Right forelimb (tissue), 1 donor: ENCODE measurements around the gene NHEJ1.

Experiments used
- DNase-seq: peaks from one replicate; pipeline ENCODE4 v3.0.0-alpha.2; 2018

NHEJ1 gene

DNA sequence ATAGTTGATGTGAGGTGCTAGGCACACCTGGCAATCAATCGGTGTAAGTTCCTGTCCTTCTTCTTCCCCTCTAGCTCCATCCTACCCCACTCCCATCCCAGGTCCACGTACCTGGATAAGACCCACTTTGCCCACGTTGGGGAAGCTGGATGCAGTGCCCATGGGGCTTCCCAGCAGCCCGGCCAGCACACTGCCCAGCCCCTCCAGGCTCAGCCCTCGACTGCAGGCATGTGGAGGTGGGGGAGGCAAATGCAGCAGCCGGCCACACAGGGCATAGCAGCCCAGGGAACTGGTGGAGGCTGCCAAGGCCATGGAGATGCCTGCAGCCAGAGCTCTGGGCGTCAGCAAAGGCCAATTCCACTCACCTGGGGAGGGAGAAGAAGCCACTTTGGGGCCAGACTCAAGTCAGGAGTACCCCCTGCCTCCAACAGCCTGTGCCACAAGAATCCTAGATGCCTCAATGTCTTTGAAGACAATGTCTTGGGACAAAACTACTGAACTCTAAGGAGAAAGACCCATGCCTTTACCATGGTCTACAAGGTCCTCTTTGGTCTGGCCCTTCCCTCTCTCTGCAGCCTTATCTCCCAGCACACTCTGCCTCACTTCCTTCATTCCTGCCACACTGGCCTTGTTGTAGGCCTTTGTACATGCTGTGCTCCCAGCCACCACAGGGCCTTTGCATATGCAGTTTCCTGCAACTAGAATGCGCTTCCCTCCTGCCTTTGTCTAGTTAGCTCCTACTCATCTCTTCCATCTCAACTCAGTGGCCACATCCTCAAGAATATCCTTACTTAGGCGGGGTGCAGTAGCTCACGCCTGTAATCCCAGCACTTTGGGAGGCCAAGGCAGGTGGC, 4.7 kb upstream of the NHEJ1 start:
- DNase-seq, result no peak

- DNase-seq, result no peak
Observed at GRCh38 chr2:219163156-219163555, 2.5 kb upstream of the NHEJ1 start.

- no peak for DNase-seq
Observed at GRCh38 chr2:219161097-219161496, 482 bp upstream of the NHEJ1 start.

- DNase-seq, result no peak
Observed at GRCh38 chr2:219159771-219160185, 837 bp downstream of the NHEJ1 start.

- no peak for DNase-seq
Observed at GRCh38 chr2:219158586-219158985, 2.0 kb downstream of the NHEJ1 start.

DNA sequence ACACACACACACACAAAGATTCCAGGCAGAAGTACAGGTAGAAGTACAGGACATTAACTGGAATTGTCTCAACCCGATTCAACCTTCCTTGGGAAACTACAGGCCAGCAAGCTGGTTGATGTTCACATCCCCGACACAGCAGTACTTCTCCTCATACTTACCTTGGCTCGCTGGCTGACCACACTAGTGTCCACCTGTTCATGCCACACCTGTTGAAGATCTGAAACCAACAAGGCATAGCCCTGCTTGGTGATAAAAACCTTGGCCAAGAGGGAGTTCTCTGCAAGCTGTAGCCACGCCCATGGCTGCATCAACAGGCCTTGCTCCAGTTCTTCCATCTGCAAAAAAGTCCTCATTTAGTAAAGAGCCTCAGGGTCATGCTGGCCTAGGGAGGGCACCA, 2.6 kb downstream of the NHEJ1 start:
- DNase-seq, result no peak

- DNase-seq, result no peak
Observed at GRCh38 chr2:219157396-219157795, 3.2 kb downstream of the NHEJ1 start.

GRCh38 chr2:219155054-219155644, 5.5 kb downstream of the NHEJ1 start:
- no peak for DNase-seq

GRCh38 chr2:219149667-219150066, 10.9 kb downstream of the NHEJ1 start:
- no peak for DNase-seq

DNA sequence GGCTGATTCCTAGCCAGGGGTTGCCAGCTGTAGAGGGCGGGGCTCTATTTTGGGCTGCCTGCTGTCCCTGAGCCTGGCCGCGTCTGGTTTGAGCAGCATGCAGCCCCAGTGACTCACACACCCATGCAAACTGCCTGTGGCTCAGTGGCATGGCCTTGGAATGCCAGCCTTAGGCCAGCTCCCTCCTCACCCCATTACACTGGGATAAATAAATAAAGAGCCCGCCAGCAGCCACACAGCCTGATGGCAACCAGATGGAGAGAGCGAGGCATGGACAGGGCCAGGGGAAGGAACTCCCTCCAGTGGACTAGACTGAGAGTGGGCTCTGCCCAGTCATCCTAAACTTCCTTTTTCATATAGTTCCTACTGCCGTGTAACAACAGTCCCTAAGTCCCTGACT, 18.3 kb downstream of the NHEJ1 start:
- DNase-seq, result no peak

- DNase-seq, result no peak
Observed at GRCh38 chr2:219140722-219141121, 19.9 kb downstream of the NHEJ1 start.

DNA sequence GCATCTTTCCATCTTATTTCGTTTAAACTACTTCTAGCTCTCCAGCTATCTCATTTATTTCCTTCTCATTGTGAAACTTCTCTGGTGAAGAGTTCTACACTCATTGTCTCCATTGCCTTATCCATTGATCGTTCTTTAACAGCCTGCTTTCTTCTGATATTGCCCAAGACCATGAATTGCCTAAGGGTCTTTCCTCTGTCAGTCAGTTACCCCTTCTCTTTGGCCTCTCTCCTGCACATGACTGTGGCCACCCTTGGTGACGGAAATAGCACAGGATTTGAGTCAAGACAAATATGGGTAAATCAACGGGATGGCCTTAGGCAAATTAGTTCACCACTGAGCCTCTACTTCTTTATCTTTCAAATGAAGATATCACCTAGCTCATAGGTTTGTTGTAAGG, 26.6 kb downstream of the NHEJ1 start:
- DNase-seq, result no peak

DNA sequence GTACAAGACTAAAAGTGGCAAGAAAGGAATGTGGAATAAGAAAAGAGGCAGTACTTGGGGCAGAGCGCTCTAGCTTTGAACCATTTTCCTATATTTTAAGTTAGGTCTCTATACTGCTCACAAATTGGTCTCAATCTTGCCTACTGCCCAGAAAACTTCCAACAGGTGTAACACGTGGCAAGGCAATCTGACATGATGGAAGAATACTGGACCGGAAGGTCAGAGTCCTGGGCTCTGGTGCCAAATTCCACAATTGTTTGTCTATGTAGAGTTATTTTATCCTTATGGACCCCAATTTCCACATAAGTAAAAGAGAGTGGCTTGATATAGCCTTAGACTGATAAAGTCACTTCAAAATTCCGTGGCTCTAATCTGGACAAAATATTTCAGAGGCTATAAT, 28.9 kb downstream of the NHEJ1 start:
- DNase-seq, result no peak

GRCh38 chr2:219131327-219131726, 29.3 kb downstream of the NHEJ1 start:
- DNase-seq, result no peak

DNA sequence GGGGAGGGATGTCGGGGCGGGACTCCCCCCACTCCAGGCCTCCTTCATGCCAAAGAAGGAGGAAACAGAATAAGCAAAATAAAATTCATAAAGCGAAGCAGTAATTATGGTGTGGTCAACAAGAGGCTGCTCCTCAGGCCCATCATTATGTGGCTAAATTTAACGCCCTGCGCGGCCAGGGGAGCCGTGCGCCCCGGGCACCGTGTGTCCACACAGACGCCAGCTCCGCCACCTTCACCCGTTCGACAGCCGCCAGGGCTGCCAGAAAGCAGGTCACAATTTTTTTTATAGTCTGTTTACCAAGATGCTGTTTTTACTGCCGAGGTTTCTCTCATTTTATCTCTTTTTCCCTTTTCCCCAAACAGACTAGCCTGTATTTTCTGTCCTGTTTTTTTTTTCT, 31.0 kb downstream of the NHEJ1 start:
- no peak for DNase-seq

- DNase-seq, result no peak
Observed at GRCh38 chr2:219128396-219128795, 32.2 kb downstream of the NHEJ1 start.

GRCh38 chr2:219127037-219127635, 33.5 kb downstream of the NHEJ1 start:
- DNase-seq, result no peak

DNA sequence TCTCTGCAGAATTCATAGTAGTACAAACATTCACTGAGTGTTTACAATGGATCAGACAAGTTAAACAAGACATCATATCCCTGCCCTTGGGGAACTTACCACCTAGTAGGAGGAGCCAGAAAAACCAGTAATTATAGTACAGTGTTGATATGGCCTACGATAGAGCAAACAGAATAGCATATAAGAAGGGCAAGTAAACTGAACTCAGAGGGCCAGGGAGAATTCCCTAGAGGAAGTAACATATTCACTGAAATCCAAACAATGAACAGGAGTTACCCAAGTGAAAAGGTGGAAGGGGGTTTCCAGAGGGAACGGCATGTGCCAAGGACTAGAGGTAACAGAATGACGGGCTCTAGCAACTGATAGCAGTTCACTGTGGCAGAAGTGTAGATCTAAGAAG, 34.1 kb downstream of the NHEJ1 start:
- no peak for DNase-seq

DNA sequence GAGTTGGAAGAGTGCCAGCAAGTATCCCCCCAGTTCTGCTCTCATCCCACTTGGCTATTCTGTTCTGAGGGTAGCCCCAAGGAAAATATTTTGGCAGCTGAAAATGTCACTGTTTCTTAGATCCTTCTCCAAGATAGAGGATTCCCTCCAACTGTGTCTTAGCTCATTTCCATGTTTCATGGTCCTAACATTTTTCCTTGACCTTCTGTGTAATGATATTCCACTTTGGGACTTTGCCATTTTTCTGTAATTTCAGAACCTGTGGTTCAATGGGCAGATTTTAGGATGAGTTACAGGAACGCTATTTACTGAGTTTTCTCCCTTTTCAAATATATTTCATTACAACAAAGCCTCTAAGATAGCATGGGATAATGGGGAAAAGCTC, 34.7 kb downstream of the NHEJ1 start:
- no peak for DNase-seq

GRCh38 chr2:219125225-219125885, 35.3 kb downstream of the NHEJ1 start:
- DNase-seq, result no peak

DNA sequence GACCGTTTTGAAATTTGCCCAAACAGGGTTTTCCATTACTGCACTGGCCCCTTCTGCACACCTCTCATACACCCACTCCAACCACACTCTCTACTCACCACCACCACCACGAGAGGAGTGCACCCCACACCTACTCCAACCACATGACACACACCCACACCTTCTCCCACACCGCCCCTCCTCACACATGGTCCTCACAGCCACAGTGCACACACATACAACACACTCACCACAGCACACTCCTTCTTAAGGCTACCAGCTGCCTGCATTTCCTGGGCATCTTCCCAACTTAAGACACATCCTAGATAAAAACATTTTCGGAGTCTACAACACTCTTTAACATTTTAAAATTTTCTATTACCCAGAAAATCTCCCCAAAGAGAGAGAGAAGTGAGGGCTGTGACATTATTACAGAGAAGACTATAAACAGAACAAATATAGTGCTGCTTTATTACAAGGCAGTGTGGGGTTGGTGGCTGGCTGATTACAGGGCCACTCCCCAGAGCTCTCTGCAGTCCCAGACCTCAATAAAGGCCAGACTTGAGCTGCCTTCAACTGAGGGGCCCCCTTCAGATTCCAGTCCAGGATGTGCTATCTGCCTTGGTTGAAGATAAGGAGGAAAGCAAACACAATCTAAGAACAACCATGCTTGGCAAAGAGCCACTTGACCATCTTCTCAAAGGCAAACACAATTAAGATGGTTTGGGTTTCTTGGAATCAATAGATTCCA, 36.1 kb downstream of the NHEJ1 start:
- no peak for DNase-seq

- DNase-seq, result no peak
Observed at GRCh38 chr2:219123356-219124135, 37.1 kb downstream of the NHEJ1 start.
